GM11168 (cell line): Measurements from ENCODE around the gene GSTM2.
"Not testable (repeated sequence)": the region's sequence is repeated elsewhere in the genome, so short reads cannot be mapped to it uniquely, and the experiment has no call there.

ENCODE experiments used
- in situ Hi-C: fragments of 300-500 bp; cut with MboI; formaldehyde crosslinking; loops from one replicate; pipeline ENCODE4 v1.12.0; 2022; ENCODE audit warnings: low sequenced_read_pairs; ENCODE audit not compliant: unreplicated experiment

Gene GSTM2

DNA sequence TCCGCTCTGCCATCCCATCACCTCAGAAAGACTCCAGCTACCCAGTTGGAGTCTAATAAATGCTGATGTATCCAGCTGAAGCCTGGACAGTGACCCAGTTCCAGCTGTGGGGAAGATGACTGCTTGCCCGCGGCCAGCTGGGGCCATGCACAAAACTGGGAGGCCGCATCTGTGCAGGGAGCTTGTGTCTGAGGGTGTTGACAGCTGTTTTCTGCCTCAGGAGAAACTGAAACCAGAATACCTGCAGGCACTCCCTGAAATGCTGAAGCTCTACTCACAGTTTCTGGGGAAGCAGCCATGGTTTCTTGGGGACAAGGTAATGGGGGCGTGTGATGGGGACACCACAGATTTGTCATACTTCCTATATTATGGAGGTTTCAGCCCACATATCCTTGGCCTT lies 3.2 kb downstream of the GSTM2 start:
- in situ Hi-C loops: no loop called here

DNA sequence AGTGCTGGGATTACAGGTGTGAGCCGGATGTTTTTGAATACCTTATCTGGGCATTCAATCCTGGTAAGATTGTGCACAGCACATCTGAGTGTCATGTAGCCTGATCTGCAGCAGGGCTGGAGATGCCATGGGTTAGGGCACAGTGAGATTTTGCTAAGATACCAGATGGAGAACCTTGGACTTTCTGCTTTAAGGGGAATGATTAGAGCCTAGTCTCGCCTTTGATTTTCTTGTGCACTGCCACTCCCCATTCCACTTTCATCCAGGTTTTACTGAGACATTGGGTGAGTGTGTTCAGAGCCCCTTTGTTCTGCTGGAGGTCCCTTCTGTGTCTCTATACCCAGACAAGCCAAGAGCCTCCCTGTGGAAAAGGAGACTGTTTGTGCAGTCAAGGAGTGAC lies 6.0 kb downstream of the GSTM2 start:
- in situ Hi-C loops: not testable (repeated sequence)

DNA sequence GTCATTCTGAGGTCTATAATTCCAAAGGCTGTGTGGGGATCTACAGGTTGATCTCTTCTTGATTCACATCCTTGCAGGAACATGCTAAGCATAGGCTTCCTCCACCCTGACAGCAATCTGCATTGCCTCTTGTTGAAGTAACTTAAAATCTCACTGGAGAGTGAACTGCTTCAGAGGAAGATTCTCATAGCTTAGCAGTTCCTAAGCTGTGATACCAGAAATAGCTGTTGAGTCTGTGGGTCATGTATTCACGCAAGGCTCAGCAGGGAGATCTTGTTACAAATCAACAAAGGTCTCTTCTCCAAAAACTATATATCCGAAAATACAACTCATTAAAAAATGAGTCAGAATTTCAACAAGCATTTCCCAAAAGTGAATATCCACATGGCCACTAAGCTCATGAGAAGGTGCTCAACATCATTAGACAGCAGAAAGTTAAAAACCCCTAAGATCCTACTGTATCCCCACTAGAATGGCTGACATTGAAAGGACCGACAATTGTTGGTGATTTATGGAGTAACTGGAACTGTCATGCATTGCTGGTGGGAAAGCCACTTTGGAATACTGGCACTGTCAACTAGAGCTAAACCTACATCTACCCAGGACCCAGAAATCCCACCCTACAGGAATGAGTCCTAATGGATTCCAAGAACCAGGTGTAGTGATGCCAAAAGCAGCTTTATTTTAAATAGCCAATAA lies 9.0 kb downstream of the GSTM2 start:
- in situ Hi-C loops: not testable (repeated sequence)

DNA sequence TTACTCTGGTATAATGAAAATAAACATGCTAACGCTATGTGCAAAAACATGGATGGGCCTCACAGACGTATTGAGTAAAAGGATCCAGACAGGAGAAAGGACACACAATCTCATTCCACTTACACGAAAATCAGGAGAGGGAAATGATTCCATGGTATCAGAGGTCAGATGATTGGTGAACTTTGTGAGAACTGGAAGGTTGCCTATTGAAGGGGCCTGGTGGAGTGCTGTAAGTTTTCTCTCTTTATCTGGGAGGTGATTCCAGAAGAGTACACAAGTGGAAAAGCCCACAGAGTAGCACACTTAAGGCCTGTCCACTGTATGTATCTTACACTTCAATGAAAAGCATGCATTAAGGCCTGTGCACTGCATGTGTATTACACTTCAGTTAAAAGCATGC lies 9.6 kb downstream of the GSTM2 start:
- in situ Hi-C loops: no loop called here

DNA sequence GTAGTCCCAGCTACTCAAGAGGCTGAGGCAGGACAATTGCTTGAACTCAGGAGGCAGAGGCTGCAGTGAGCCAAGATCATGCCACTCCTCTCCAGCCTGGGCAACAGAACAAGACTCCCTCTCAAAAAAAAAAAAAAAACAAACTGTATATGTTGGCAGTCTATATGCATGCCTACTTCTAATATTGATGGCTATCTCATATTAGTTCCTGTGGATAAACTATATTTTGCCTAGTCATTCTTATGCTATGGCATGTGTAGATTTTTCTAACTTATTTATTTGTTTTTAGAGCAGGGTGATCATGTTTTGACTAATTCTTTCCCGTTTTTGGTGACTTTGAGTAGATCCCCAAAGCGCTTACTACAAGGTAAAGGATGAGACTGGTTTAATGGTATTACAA lies 10.8 kb downstream of the GSTM2 start:
- in situ Hi-C loops: not testable (repeated sequence)

DNA sequence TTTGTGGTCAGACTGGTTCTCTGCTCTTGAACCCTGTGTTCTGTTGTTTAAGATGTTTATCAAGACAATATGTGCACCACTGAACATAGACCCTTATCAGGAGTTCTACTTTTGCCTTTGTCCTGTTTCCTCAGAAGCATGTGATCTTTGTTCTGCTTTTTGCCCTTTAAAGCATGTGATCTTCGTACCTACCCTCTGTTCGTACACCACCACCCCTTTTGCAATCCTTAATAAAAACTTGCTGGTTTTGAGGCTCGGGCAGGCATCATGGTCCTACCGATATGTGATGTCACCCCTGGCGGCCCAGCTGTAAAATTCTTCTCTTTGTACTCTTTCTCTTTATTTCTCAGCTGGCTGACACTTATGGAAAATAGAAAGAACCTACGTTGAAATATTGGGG lies 16.9 kb downstream of the GSTM2 start:
- in situ Hi-C loops: not testable (repeated sequence)

DNA sequence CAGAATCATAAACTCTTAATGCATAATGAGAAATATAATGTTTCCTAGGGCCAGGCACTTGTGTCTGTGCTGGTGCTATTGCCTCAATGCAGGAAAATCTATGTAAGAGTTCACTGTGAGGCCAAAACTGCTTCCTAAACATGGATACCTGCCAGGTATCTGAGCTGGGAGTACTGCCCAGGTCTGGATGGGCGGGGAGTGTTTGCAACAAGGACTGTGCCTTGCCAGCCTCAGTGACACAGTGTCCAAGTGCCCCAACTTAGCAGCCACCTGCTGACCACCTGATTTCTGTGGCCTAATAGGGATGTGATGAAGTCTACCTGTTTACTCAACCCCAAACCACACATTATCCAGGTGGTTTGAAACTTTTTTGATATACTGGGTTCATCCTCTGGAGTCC lies 17.5 kb downstream of the GSTM2 start:
- in situ Hi-C loops: not testable (repeated sequence)

DNA sequence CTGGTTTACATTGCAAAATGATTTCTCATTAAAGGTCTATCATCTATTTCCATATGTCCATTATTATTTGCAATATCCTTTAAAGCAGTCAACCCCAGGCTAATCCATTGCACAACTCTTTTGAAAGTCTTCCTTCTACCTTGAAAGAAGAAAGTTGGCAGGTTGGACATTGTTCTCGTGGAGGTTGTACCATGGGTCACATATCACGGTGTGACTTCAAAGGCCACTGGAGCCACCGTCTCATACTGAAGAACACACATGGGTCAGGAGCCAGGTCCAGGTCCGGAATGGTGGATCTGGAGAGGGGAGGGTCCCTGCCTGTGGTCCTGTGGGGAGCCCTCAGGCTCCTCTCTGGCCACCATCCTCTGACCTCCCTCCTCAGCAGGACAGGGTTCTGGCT lies 18.0 kb downstream of the GSTM2 start:
- in situ Hi-C loops: not testable (repeated sequence)

DNA sequence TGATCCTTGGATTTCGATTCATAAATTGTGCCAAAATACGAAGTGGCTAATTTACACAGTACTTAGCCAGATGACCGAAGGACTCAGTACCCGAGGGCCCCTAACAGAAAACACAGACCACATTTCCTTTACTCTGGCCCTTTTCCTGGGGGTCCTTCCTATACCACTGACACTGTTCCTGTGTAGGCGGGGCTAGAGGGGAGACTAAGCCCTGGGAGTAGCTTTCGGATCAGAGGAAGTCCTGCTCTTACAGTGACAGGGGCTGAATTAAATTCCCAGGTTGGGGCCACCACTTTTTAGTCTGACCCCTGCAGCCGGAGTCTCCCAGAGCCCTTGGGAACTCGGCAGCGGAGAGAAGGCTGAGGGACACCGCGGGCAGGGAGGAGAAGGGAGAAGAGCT lies 19.3 kb downstream of the GSTM2 start:
- in situ Hi-C loops: not testable (repeated sequence)

DNA sequence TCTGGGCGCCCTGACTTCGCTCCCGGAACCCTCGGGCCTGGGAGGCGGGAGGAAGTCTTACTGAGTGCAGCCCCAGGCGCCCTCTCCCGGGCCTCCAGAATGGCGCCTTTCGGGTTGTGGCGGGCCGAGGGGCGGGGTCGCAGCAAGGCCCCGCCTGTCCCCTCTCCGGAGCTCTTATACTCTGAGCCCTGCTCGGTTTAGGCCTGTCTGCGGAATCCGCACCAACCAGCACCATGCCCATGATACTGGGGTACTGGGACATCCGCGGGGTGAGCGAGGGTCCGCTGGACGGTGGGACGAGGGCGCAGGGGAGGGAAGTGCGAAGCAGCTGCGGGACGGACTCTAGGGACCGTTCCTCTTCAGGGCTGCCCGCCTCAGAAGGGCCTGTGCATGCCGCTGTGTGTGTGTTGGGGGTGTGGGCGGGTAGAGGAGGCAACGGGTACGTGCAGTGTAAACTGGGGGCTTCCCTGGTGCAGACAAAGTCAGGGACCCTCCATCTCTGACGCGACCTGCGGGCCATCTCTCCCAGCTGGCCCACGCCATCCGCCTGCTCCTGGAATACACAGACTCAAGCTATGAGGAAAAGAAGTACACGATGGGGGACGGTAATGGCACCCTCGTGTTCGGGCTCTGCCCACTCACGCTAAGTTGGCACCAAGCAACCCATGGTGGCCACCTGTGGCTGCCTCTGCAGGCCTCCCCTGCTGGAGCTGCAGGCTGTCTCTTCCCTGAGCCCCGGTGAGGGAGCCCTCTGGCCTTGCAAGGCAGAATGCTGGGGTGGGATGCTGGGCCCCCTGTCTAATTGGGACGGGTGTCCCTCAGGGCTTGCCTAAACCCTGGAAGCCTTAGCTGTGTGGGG lies 20.0 kb downstream of the GSTM2 start, which contains the start of gene GSTM1:
Gene GSTM1, plus strand, starts transcription at position 177 of the 859 bp plus-strand sequence. Its CDS starts 57 bp downstream, at position 234.
- in situ Hi-C loops: no loop called here

DNA sequence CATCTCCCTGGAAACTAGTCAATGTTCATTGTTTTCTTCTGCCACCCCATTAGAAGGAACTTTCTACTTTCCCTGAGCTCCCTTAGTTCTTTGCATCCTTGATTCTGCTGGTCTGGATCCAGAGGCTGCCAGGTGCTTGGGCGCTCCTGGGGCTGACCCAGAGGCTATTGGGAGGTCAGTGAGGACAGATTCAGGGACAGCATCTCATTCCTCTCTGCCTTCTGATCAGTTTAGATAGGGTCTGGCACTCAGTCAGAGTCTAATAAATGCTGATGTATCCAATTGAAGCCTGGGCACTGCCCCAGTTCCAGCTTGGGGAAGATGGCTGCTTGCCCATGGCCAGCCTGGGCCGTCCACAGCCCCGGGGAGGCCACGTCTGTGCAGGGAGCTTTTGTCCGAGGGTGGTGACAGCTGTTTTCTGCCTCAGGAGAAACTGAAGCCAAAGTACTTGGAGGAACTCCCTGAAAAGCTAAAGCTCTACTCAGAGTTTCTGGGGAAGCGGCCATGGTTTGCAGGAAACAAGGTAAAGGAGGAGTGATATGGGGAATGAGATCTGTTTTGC lies 22.1 kb downstream of the GSTM2 start:
- in situ Hi-C loops: no loop called here

DNA sequence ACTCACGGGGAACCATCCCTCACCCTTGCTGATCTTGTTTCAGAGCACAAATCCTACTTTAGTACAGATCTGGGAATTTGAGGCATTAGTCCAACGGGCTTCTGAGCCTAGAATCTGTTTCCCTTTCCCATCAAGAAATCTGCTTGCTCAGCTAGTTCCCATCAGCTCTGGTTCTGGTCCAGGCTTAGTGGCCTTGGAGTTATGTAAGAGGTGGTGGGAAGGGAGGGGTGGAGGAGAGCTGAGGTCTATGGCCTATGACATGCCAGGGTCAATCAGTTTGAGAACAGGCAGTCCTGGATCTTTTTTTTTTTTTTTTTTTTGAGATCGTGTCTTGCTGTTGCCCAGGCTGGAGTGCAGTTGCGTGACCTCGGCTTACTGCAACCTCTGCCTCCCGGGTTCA lies 23.9 kb downstream of the GSTM2 start:
- in situ Hi-C loops: no loop called here

DNA sequence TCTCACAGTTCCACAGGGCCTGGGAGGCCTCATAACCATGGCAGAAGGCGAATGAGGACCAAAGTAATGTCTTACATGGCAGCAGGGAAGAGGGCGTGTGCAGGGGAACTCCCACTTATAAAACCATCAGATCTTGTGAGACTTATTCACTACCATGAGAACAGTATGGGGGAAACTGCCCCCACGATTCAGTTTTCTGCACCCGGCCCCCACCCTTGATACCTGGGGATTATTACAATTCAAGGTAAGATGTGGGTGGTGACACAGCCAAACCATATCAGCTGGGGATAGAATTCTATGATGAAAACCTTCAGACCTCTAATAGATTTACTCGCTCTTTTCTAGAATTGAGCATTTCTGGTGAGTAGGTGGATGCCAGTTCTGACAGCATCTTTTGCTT lies 26.5 kb downstream of the GSTM2 start:
- in situ Hi-C loops: not testable (repeated sequence)

DNA sequence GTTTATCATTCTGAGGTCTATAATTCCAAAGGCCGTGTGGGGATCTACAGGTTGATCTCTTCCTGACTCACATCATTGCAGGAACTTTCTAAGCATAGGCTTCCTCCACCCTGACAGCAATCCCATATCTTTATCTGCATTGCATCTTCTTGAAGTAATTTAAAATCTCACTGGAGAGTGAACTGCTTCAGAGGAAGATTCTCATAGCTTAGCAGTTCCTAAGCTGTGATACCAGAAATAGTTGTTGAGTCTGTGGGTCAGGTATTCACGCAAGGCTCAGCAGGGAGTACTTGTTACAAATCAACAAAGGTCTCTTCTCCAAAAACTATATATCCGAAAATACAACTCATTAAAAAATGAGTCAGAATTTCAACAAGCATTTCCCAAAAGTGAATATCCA lies 27.3 kb downstream of the GSTM2 start:
- in situ Hi-C loops: not testable (repeated sequence)

DNA sequence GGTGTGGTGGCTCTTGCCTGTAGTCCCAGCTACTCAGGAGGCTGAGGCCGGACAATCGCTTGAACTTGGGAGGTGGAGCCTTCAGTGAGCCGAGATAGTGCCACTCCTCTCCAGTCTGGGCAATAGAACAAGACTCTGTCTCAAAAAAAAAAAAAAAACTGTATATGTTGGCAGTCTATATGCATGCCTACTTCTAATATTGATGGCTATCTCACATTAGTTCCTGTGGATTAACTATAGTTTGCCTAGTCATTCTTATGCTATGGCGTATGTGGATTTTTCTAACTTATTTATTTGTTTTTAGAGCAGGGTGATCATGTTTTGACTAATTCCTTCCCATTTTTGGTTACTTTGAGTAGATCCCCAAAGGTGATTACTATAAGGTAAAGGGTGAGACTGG lies 29.2 kb downstream of the GSTM2 start:
- in situ Hi-C loops: no loop called here

DNA sequence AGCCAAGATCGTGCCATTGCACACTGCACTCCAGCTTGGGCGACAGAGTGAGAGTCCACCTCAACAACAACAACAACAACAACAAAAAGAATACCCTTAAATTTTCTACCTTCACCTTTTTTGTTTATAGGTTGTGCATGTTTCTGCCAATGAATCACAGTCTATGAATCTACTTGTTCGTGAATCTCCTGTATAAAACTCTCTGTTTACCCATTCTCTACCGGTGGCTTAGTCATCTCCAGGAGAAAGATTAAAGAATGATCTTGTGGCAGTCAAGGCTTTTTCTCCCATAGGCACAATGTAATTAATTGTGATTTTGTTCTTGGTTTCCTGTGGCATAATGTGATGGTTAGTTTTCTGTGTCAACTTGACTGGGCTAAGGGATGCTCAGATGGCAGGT lies 30.0 kb downstream of the GSTM2 start:
- in situ Hi-C loops: not testable (repeated sequence)

DNA sequence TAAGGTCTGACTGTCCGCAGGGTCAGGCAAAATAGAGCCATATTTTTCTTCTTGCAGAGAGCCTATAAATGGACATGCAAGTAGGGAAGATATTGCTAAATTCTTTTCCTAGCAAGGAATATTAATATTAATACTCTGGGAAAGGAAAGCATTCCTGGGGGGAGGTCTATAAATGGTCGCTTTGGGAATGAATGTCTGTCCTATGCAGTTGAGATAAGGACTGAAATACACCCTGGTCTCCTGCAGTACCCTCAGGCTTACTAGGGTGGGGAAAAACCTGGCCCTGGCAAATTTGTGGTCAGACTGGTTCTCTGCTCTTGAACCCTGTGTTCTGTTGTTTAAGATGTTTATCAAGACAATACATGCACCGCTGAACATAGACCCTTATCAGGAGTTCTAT lies 35.1 kb downstream of the GSTM2 start:
- in situ Hi-C loops: not testable (repeated sequence)

DNA sequence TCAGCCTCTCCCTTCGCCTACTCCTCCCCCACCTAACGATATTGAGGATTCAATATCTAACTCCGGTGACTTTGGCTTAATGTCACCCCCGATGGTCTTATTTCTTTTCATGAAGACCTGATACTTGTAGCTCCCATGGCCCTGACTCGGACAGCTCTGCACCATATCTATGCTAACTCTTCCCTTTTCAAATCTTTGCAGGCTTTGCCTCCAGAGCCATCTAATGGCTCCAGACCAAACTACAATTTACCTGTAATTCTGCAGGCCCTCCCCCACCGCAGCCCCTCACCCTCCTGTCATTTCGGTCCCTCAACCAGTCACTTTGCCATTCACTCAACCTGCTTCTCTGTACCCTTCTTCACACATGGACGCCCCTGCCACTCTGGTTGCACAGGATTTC lies 36.3 kb downstream of the GSTM2 start:
- in situ Hi-C loops: no loop called here

DNA sequence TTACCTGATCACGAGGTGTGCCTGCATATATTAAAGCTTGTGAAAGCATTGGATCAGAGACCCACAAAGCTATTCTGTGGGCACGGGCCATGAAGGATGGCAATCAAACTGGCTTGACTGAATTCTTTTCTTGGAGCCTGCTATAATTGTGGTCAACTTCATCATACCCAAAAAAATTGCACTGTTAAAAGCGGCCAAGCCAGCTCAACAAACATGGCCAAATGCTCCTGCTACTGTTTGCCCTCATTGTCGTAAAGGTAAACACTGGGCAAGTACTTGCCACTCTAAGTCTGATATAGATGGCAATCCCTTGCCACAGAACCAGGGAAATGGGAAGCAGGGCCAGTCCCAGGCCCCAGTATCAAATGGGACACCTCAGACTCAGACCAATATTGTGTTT lies 37.6 kb downstream of the GSTM2 start:
- in situ Hi-C loops: no loop called here

DNA sequence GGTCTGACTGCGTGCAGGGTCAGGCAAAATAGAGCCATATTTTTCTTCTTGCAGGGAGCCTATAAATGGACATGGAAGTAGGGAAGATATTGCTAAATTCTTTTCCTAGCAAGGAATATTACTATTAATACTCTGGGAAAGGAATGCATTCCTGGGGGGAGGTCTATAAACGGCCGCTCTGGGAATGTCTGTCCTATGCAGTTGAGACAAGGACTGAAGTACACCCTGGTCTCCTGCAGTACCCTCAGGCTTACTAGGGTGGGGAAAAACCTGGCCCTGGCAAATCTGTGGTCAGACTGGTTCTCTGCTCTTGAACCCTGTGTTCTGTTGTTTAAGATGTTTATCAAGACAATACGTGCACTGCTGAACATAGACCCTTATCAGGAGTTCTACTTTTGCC lies 41.1 kb downstream of the GSTM2 start:
- in situ Hi-C loops: not testable (repeated sequence)

DNA sequence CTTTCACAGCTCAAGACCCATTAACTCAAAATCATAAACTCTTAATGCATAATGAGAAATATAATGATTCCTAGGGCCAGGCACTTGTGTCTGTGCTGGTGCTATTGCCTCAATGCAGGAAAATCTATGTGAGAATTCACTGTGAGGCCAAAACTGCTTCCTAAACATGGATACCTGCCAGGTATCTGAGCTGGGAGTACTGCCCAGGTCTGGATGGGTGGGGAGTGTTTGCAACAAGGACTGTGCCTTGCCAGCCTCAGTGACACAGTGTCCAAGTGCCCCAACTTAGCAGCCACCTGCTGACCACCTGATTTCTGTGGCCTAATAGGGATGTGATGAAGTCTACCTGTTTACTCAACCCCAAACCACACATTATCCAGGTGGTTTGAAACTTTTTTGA lies 42.0 kb downstream of the GSTM2 start:
- in situ Hi-C loops: loop anchor here (10.0 kb wide), 1 partner anchor 45 kb away; the partner anchor contains the start of gene GSTM2
